PC-3 (cell line): Measurements from ENCODE around the gene PAX2. TPM values are rescaled to one million over a fixed set of nuclear protein-coding genes. Genes with fewer than 3 reads are reported as not detected.

Experiments
- ATAC-seq: fragments of 200-7000 bp; cut with Tn5 transposase; 2 replicates; pipeline ENCODE4 v1.9.1; 2020; ENCODE audit warnings: mild to moderate bottlenecking, moderate library complexity
- BruUV-seq: library from RNA; stranded (reverse); fragments of 400-500 nt; replicated peaks from 2 replicates; lab custom pipeline; 2021; lab: Mats Ljungman, UMichigan
- CTCF ChIA-PET: fragments of 300-600 bp; sonication (Branson Sonifier 250); formaldehyde crosslinking; loops from one replicate; lab custom pipeline; 2022; ENCODE audit warnings: antibody characterized with exemption; lab: Charles Lee
- POLR2A ChIA-PET: fragments of 300-600 bp; sonication (Branson Sonifier 250); formaldehyde crosslinking; loops from one replicate; lab custom pipeline; 2022; ENCODE audit warnings: antibody characterized with exemption; ENCODE audit not compliant: unreplicated experiment; lab: Charles Lee
- DNase-seq: peaks from one replicate; pipeline ENCODE4 v3.0.0-alpha.2; 2015
- H2AFZ ChIP-seq: fragments of 300-600 bp; sonication (generic); 2 replicates; pipeline ENCODE4 v1.6.0; 2016; ENCODE audit warnings: antibody characterized with exemption, low read length
- H3F3A ChIP-seq: fragments of 300-600 bp; sonication (generic); one replicate; pipeline ENCODE4 v1.6.0; 2017; ENCODE audit warnings: antibody characterized with exemption, low read length, control low read depth, mild to moderate bottlenecking; ENCODE audit not compliant: unreplicated experiment
- H3K27ac ChIP-seq: fragments of 300-600 bp; sonication (generic); 2 replicates; pipeline ENCODE4 v1.5.1; 2016; ENCODE audit warnings: mild to moderate bottlenecking, low read length
- H3K27me3 ChIP-seq: fragments of 300-600 bp; sonication (generic); 2 replicates; pipeline ENCODE4 v1.6.1; 2016; ENCODE audit warnings: low read length, mixed read lengths
- H3K36me3 ChIP-seq: fragments of 300-600 bp; sonication (generic); 2 replicates; pipeline ENCODE4 v1.6.1; 2016; ENCODE audit warnings: low read depth, mixed run types, low read length, mixed read lengths
- H3K4me1 ChIP-seq: fragments of 300-600 bp; sonication (generic); 2 replicates; pipeline ENCODE4 v1.5.1; 2016; ENCODE audit warnings: low read length; ENCODE audit not compliant: insufficient read depth
- H3K4me2 ChIP-seq: fragments of 300-600 bp; sonication (generic); 2 replicates; pipeline ENCODE4 v1.6.0; 2016; ENCODE audit warnings: low read length
- H3K4me3 ChIP-seq: fragments of 300-600 bp; sonication (generic); 2 replicates; pipeline ENCODE4 v1.5.1; 2016; ENCODE audit warnings: mild to moderate bottlenecking, low read length, mixed read lengths
- H3K79me2 ChIP-seq: fragments of 300-600 bp; sonication (generic); 2 replicates; pipeline ENCODE4 v1.6.1; 2017; ENCODE audit warnings: low read length, mixed read lengths
- H3K9ac ChIP-seq: fragments of 300-600 bp; sonication (generic); 2 replicates; pipeline ENCODE4 v1.6.0; 2016; ENCODE audit warnings: mild to moderate bottlenecking, low read length
- H3K9me2 ChIP-seq: fragments of 300-600 bp; sonication (generic); replicated peaks from 2 replicates; pipeline ENCODE4 v1.6.1; 2016; ENCODE audit warnings: mixed run types, low read length, mixed read lengths
- H3K9me3 ChIP-seq: fragments of 300-600 bp; sonication (generic); 2 replicates; pipeline ENCODE4 v1.6.1; 2016; ENCODE audit warnings: low read length, mixed read lengths
- H4K20me1 ChIP-seq: fragments of 300-600 bp; sonication (generic); 2 replicates; pipeline ENCODE4 v1.6.1; 2016; ENCODE audit warnings: low read length, mixed read lengths
- CTCF ChIP-seq: fragments of 300-600 bp; sonication (generic); conservative IDR thresholded peaks from 2 replicates; pipeline ENCODE4 v1.5.1; 2017; ENCODE audit warnings: antibody characterized with exemption, low read depth, mild to moderate bottlenecking, low read length
- EZH2 ChIP-seq: fragments of 300-600 bp; sonication (generic); IDR thresholded peaks from one replicate; pipeline ENCODE4 v1.6.1; 2017; ENCODE audit warnings: antibody characterized with exemption, mild to moderate bottlenecking, low read length; ENCODE audit not compliant: unreplicated experiment
- EZH2phosphoT487 ChIP-seq: fragments of 300-600 bp; sonication (generic); IDR thresholded peaks from 2 replicates; pipeline ENCODE4 v1.6.1; 2018; ENCODE audit warnings: mild to moderate bottlenecking, antibody characterized with exemption, low read length, borderline replicate concordance
- intact Hi-C: fragments of 100-400 bp; cut with micrococcal nuclease; formaldehyde crosslinking; loops from 2 replicates; pipeline ENCODE4 v1.9.0; 2023
- total RNA-seq: library from RNA; depleted of rRNA; stranded (reverse); fragments of >200 nt; gene quantifications from 2 replicates; pipeline ENCODE4 v1.2.3, GENCODE V29; 2014

PAX2 gene
- total RNA-seq, 1 experiment from 2014 or later, result not detected

- H3K79me2 ChIP-seq, result no peaks in the 10 kb centered on the region
- H3K9me2 ChIP-seq, result no peaks in the 10 kb centered on the region
- H2AFZ ChIP-seq, result no peak overlapping the region
- H3K36me3 ChIP-seq, result no peaks in the 10 kb centered on the region
- H3K9ac ChIP-seq, result no peak overlapping the region
- H3K27ac ChIP-seq, result no peak overlapping the region
- H3K4me2 ChIP-seq, result no peak overlapping the region
- DNase-seq, result no peak
- H3K4me3 ChIP-seq, result no peak overlapping the region
- peaks cover 92% of the 10 kb centered on the region for H3K27me3 ChIP-seq
- H4K20me1 ChIP-seq, result no peaks in the 10 kb centered on the region
- ChIA-PET CTCF (no interaction called here), POLR2A (no interaction called here)
- H3K9me3 ChIP-seq, result no peaks in the 10 kb centered on the region
- no peaks in the 10 kb centered on the region for H3K4me1 ChIP-seq
- no TSS peak for BruUV-seq
- no peaks in the 10 kb centered on the region for H3F3A ChIP-seq
- no peak; the same call in 1 of the 2 replicates for TF ChIP-seq CTCF
- TF ChIP-seq EZH2phosphoT487, result no peak
- TF ChIP-seq EZH2, result no peak
- intact Hi-C loops, result no loop called here
- ATAC-seq, result 0 out of 2 replicates have a peak, but pooled peaks have one; percentile 42
Measured at GRCh38 chr10:100812978-100813377, 67.6 kb downstream of the PAX2 start.

GRCh38 chr10:100814751-100815474 lies 69.5 kb downstream of the PAX2 start:
- DNase-seq, result no peak
- ChIA-PET CTCF (no interaction called here), POLR2A (no interaction called here)
- BruUV-seq, result no TSS peak
- TF ChIP-seq EZH2phosphoT487 (no peak), EZH2 (no peak), CTCF (no peak)
- Histone ChIP-seq H3K27me3 (peaks cover 87% of the 10 kb centered on the region), H3K4me3 (no peak overlapping the region), H3K4me2 (no peak overlapping the region), H3K9me3 (no peaks in the 10 kb centered on the region), H3K27ac (no peak overlapping the region), H4K20me1 (no peaks in the 10 kb centered on the region), H3K9ac (no peak overlapping the region), H3K9me2 (no peaks in the 10 kb centered on the region), H3F3A (no peaks in the 10 kb centered on the region), H3K4me1 (no peaks in the 10 kb centered on the region), H2AFZ (no peak overlapping the region), H3K36me3 (no peaks in the 10 kb centered on the region), H3K79me2 (no peaks in the 10 kb centered on the region)
- intact Hi-C loops, result no loop called here
- ATAC-seq, result no peak

- Histone ChIP-seq H3K9ac (no peak overlapping the region), H3K4me2 (no peak overlapping the region), H2AFZ (no peak overlapping the region), H3K9me3 (no peaks in the 10 kb centered on the region), H3K4me1 (no peaks in the 10 kb centered on the region), H3K9me2 (no peaks in the 10 kb centered on the region), H3F3A (no peaks in the 10 kb centered on the region), H3K27me3 (peaks cover 85% of the 10 kb centered on the region), H3K27ac (no peak overlapping the region), H3K4me3 (no peak overlapping the region), H3K36me3 (no peaks in the 10 kb centered on the region), H3K79me2 (no peaks in the 10 kb centered on the region), H4K20me1 (no peaks in the 10 kb centered on the region)
- intact Hi-C loops, result no loop called here
- no peak for TF ChIP-seq EZH2phosphoT487
- TF ChIP-seq CTCF, result no peak
- no peak for TF ChIP-seq EZH2
- ChIA-PET CTCF (no interaction called here), POLR2A (no interaction called here)
- no TSS peak for BruUV-seq
- DNase-seq (no peak), ATAC-seq (no peak)
Measured at GRCh38 chr10:100816671-100817070, 71.3 kb downstream of the PAX2 start.
